GM19239 (cell line): ENCODE results near the gene SPTLC1.

Experiments used
- DNase-seq: peaks from one replicate; pipeline ENCODE4 v3.0.0; 2011; ENCODE audit warnings: low spot score; ENCODE audit not compliant: insufficient read length
- FAIRE-seq: peaks from 2 replicates; lab custom pipeline; 2011; peaks lifted over from hg19 to GRCh38; lab: Jason Lieb, UNC

SPTLC1 gene

GRCh38 chr9:91995000-91995655 lies 120.1 kb downstream of the SPTLC1 start:
- FAIRE-seq = no peak
- DNase-seq = no peak

GRCh38 chr9:91994422-91994821 lies 120.8 kb downstream of the SPTLC1 start:
- FAIRE-seq = no peak
- no peak for DNase-seq

- FAIRE-seq = no peak
- DNase-seq = no peak
Measured at GRCh38 chr9:91992461-91993041, 122.7 kb downstream of the SPTLC1 start.

GRCh38 chr9:91991721-91992341 lies 123.4 kb downstream of the SPTLC1 start:
- FAIRE-seq (no peak), DNase-seq (no peak)

GRCh38 chr9:91986248-91986647 lies 129.0 kb downstream of the SPTLC1 start:
- no peak for DNase-seq
- no peak for FAIRE-seq

- DNase-seq = no peak
- no peak for FAIRE-seq
Measured at GRCh38 chr9:91985692-91986091, 129.5 kb downstream of the SPTLC1 start.
